ENCODE data around the gene SCNN1B.

- TF ChIP-seq CTCF (IDR thresholded peaks at IDR 0.05) (no peak), POLR2A (IDR thresholded peaks at IDR 0.05) (no peak)
Observed at GRCh38 chr16:23294260-23294659, 7.8 kb upstream of the SCNN1B start.
